Neural progenitor cell (in vitro differentiated cells): ENCODE results near the gene C9. TPM values are rescaled to one million over a fixed set of nuclear protein-coding genes. Genes with fewer than 3 reads are reported as not detected.

Source experiments
- DNase-seq: peaks from one replicate; pipeline ENCODE4 v3.0.0-alpha.2; 2016; ENCODE audit warnings: low spot score
- H2AFZ ChIP-seq: fragments of 200-600 bp; sonication (generic); replicated peaks from 2 replicates; pipeline ENCODE4 v1.6.1; 2016; ENCODE audit warnings: antibody characterized with exemption
- H3F3A ChIP-seq: fragments of 200-600 bp; sonication (generic); 2 replicates; pipeline ENCODE4 v1.6.1; 2016; ENCODE audit warnings: antibody characterized with exemption, low read depth
- H3K27ac ChIP-seq: fragments of 200-600 bp; sonication (generic); 2 replicates; pipeline ENCODE4 v1.5.1; 2016; ENCODE audit warnings: mild to moderate bottlenecking
- H3K27me3 ChIP-seq: fragments of 200-600 bp; sonication (generic); 2 replicates; pipeline ENCODE4 v1.6.1; 2016; ENCODE audit warnings: mild to moderate bottlenecking, moderate library complexity
- H3K36me3 ChIP-seq: fragments of 200-600 bp; sonication (generic); 2 replicates; pipeline ENCODE4 v1.5.1; 2016
- H3K4me1 ChIP-seq: fragments of 200-600 bp; sonication (generic); 2 replicates; pipeline ENCODE4 v1.6.1; 2016; ENCODE audit warnings: mixed run types
- H3K4me2 ChIP-seq: fragments of 200-600 bp; sonication (generic); 2 replicates; pipeline ENCODE4 v1.6.1; 2016
- H3K4me3 ChIP-seq: fragments of 200-600 bp; sonication (generic); 2 replicates; pipeline ENCODE4 v1.5.1; 2016
- H3K79me2 ChIP-seq: fragments of 200-600 bp; sonication (generic); 2 replicates; pipeline ENCODE4 v1.6.1; 2016; ENCODE audit warnings: low read depth
- H3K9ac ChIP-seq: fragments of 200-600 bp; sonication (generic); 2 replicates; pipeline ENCODE4 v1.6.1; 2016
- H3K9me3 ChIP-seq: fragments of 200-600 bp; sonication (generic); 2 replicates; pipeline ENCODE4 v1.5.1; 2016; ENCODE audit warnings: low read depth
- H4K20me1 ChIP-seq: fragments of 200-600 bp; sonication (generic); 2 replicates; pipeline ENCODE4 v1.6.1; 2016; ENCODE audit warnings: low read depth
- H3K27ac Mint-ChIP-seq: 3 replicates; pipeline ENCODE4 v1.8.0; 2021; ENCODE audit warnings: mixed read lengths
- H3K27me3 Mint-ChIP-seq: 2 replicates; pipeline ENCODE4 v1.8.0; 2022; ENCODE audit warnings: low read depth, mild to moderate bottlenecking, inconsistent platforms, moderate library complexity, mixed read lengths; ENCODE audit not compliant: insufficient read depth
- H3K36me3 Mint-ChIP-seq: 3 replicates; pipeline ENCODE4 v1.8.0; 2021; ENCODE audit warnings: mixed read lengths
- H3K4me1 Mint-ChIP-seq: 3 replicates; pipeline ENCODE4 v1.8.0; 2021; ENCODE audit warnings: mixed read lengths
- H3K4me3 Mint-ChIP-seq: 3 replicates; pipeline ENCODE4 v1.8.0; 2021; ENCODE audit warnings: mild to moderate bottlenecking, moderate library complexity, mixed read lengths
- H3K9me3 Mint-ChIP-seq: 3 replicates; pipeline ENCODE4 v1.8.0; 2020; ENCODE audit warnings: mixed read lengths
- CTCF ChIP-seq: fragments of 200-600 bp; sonication (generic); IDR thresholded peaks from 2 replicates; pipeline ENCODE4 v1.5.1; 2017; ENCODE audit warnings: antibody characterized with exemption, mild to moderate bottlenecking
- EZH2 ChIP-seq: fragments of 200-600 bp; sonication (generic); IDR thresholded peaks from 2 replicates; pipeline ENCODE4 v1.6.1; 2017; ENCODE audit warnings: antibody characterized with exemption, mild to moderate bottlenecking, moderate library complexity
- EZH2phosphoT487 ChIP-seq: fragments of 200-600 bp; sonication (generic); IDR thresholded peaks from 2 replicates; pipeline ENCODE4 v1.6.1; 2017; ENCODE audit warnings: antibody characterized with exemption
- total RNA-seq: library from RNA; depleted of rRNA; stranded (reverse); fragments of >200 nt; gene quantifications from 2 replicates; pipeline ENCODE4 v1.2.3, GENCODE V29; 2015; ENCODE audit warnings: low replicate concordance

C9 gene
- total RNA-seq, 1 donor from 2014 or later: not detected

- Mint-ChIP-seq H3K4me1 (no peaks in the 10 kb centered on the region), H3K27ac (no peak overlapping the region), H3K9me3 (no peaks in the 10 kb centered on the region), H3K4me3 (no peak overlapping the region), H3K36me3 (peaks cover 2% of the 10 kb centered on the region), H3K27me3 (no peaks in the 10 kb centered on the region)
- Histone ChIP-seq H2AFZ (no peak overlapping the region), H3K9me3 (no peaks in the 10 kb centered on the region), H3K9ac (no peak overlapping the region), H3K4me3 (no peak overlapping the region), H3K27me3 (no peaks in the 10 kb centered on the region), H4K20me1 (no peaks in the 10 kb centered on the region), H3K4me1 (peaks cover 3% of the 10 kb centered on the region), H3F3A (no peaks in the 10 kb centered on the region), H3K4me2 (no peak overlapping the region), H3K27ac (no peak overlapping the region), H3K79me2 (no peaks in the 10 kb centered on the region), H3K36me3 (no peaks in the 10 kb centered on the region)
- TF ChIP-seq EZH2phosphoT487: no peak
- TF ChIP-seq EZH2: no peak
- no peak for TF ChIP-seq CTCF
- DNase-seq: no peak
Observed at GRCh38 chr5:39395521-39395920, 31.2 kb upstream of the C9 start.

GRCh38 chr5:39394946-39395345 lies 30.7 kb upstream of the C9 start:
- Histone ChIP-seq H3K4me2 (no peak overlapping the region), H3K4me3 (no peak overlapping the region), H3K36me3 (no peaks in the 10 kb centered on the region), H3K9me3 (no peaks in the 10 kb centered on the region), H2AFZ (no peak overlapping the region), H4K20me1 (no peaks in the 10 kb centered on the region), H3K9ac (no peak overlapping the region), H3K4me1 (peaks cover 3% of the 10 kb centered on the region), H3F3A (no peaks in the 10 kb centered on the region), H3K79me2 (no peaks in the 10 kb centered on the region), H3K27me3 (no peaks in the 10 kb centered on the region), H3K27ac (no peak overlapping the region)
- Mint-ChIP-seq H3K4me1 (no peaks in the 10 kb centered on the region), H3K9me3 (no peaks in the 10 kb centered on the region), H3K4me3 (no peak overlapping the region), H3K27me3 (no peaks in the 10 kb centered on the region), H3K36me3 (peaks cover 2% of the 10 kb centered on the region), H3K27ac (no peak overlapping the region)
- TF ChIP-seq EZH2 (no peak), EZH2phosphoT487 (no peak), CTCF (no peak)
- DNase-seq: no peak

- no peaks in the 10 kb centered on the region for H4K20me1 ChIP-seq
- H3K4me3 Mint-ChIP-seq: no peak overlapping the region
- no peaks in the 10 kb centered on the region for H3K36me3 ChIP-seq
- no peak overlapping the region for H3K9ac ChIP-seq
- H3K4me1 Mint-ChIP-seq: no peaks in the 10 kb centered on the region
- DNase-seq: no peak
- no peaks in the 10 kb centered on the region for H3K9me3 Mint-ChIP-seq
- no peaks in the 10 kb centered on the region for H3K79me2 ChIP-seq
- no peak overlapping the region for H3K4me2 ChIP-seq
- H3K27me3 Mint-ChIP-seq: no peaks in the 10 kb centered on the region
- no peak overlapping the region for H3K27ac Mint-ChIP-seq
- H3K27me3 ChIP-seq: no peaks in the 10 kb centered on the region
- peaks cover 2% of the 10 kb centered on the region for H3K36me3 Mint-ChIP-seq
- H3K27ac ChIP-seq: no peak overlapping the region
- peaks cover 3% of the 10 kb centered on the region for H3K4me1 ChIP-seq
- TF ChIP-seq EZH2 (no peak), EZH2phosphoT487 (no peak), CTCF (no peak)
- H3K4me3 ChIP-seq: no peak overlapping the region
- no peaks in the 10 kb centered on the region for H3K9me3 ChIP-seq
- no peaks in the 10 kb centered on the region for H3F3A ChIP-seq
- no peak overlapping the region for H2AFZ ChIP-seq
Observed at GRCh38 chr5:39390945-39391344, 26.6 kb upstream of the C9 start.
